HEK293T (cell line): ENCODE measurements around the gene KCNK3.

Experiments
- ARNT ChIP-seq: fragments of 450-650 bp; IDR thresholded peaks from 2 replicates; pipeline ENCODE4 v1.6.1; 2017; ENCODE audit warnings: mild to moderate bottlenecking
- BHLHE40 ChIP-seq: fragments of 450-650 bp; IDR thresholded peaks from 2 replicates; pipeline ENCODE4 v1.6.1; 2016; ENCODE audit warnings: mild to moderate bottlenecking, moderate library complexity, borderline replicate concordance
- FOXA1 ChIP-seq: fragments of 450-650 bp; IDR thresholded peaks from 2 replicates; pipeline ENCODE4 v1.6.1; 2016; ENCODE audit warnings: mild to moderate bottlenecking
- FOXM1 ChIP-seq: fragments of 450-650 bp; IDR thresholded peaks from 2 replicates; pipeline ENCODE4 v1.6.1; 2017; ENCODE audit warnings: mild to moderate bottlenecking, borderline replicate concordance
- HDGF ChIP-seq: fragments of 450-650 bp; IDR thresholded peaks from 2 replicates; pipeline ENCODE4 v1.6.1; 2017; ENCODE audit warnings: antibody characterized with exemption, borderline replicate concordance
- SP1 ChIP-seq: fragments of 450-650 bp; IDR thresholded peaks from 2 replicates; pipeline ENCODE4 v1.6.1; 2017
- TARDBP ChIP-seq: fragments of 450-650 bp; IDR thresholded peaks from 2 replicates; pipeline ENCODE4 v1.6.1; 2016
- ZNF384 ChIP-seq: fragments of 450-650 bp; IDR thresholded peaks from 2 replicates; pipeline ENCODE4 v1.6.1; 2016
- TF ChIP-seq, protein P1 (sequence below): fragments of 450-650 bp; IDR thresholded peaks from 2 replicates; pipeline ENCODE4 v1.6.1; 2016

GRCh38 chr2:26745609-26746327, 53.2 kb downstream of the KCNK3 start:
- no peak for TF ChIP-seq FOXA1
- no peak for TF ChIP-seq SP1
- no peak for TF ChIP-seq HDGF
- TF ChIP-seq ARNT: no peak
- TF ChIP-seq FOXM1: no peak
- no peak for TF ChIP-seq TARDBP
- TF ChIP-seq BHLHE40: no peak
- TF ChIP-seq, protein P1, sequence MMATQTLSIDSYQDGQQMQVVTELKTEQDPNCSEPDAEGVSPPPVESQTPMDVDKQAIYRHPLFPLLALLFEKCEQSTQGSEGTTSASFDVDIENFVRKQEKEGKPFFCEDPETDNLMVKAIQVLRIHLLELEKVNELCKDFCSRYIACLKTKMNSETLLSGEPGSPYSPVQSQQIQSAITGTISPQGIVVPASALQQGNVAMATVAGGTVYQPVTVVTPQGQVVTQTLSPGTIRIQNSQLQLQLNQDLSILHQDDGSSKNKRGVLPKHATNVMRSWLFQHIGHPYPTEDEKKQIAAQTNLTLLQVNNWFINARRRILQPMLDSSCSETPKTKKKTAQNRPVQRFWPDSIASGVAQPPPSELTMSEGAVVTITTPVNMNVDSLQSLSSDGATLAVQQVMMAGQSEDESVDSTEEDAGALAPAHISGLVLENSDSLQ: no peak
- TF ChIP-seq ZNF384: no peak
